C4-2B (cell line): Measurements from ENCODE around the gene AP3M1.

ENCODE experiments used
- CTCF ChIP-seq: fragments of 450-650 bp; conservative IDR thresholded peaks from 2 replicates; pipeline ENCODE4 v1.5.1; 2017; ENCODE audit warnings: mild to moderate bottlenecking
- ZFX ChIP-seq: fragments of 450-650 bp; IDR thresholded peaks from 2 replicates; pipeline ENCODE4 v1.6.1; 2017

GRCh38 chr10:74111799-74112198 is 38.8 kb downstream of the AP3M1 start:
- TF ChIP-seq CTCF = no peak
- no peak for TF ChIP-seq ZFX
